CD4-positive, alpha-beta T cell treated with Interleukin-17A for 1 hour (primary cell): Measurements from ENCODE around the gene HPS6.
A peak's percentile ranks its signal among the peaks of the same experiment; 100 is the strongest.

Experiments used
- DNase-seq: peaks from one replicate; pipeline ENCODE4 v3.0.0-alpha.2; 2020

HPS6 gene

DNA sequence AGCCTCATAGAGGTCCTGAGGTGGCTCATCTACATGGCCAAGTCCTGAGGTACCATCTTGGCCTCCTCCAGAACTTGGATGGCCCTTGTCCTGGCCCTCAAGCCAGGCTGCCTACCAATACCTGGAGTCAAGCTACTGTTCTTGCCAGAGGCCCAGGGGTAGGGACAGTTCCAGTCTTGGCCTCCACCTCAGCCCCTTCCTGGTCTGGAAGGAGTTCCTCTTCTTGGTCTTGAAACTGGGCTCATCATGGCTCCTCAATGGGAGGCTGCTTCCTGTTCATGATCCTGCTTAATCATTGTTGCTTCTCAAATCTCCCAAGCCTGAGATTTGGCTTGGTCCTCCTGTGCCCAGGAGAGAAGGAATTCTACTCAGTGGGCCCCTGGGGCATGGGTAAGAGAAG is 3.9 kb downstream of the HPS6 start:
- no peak for DNase-seq

DNA sequence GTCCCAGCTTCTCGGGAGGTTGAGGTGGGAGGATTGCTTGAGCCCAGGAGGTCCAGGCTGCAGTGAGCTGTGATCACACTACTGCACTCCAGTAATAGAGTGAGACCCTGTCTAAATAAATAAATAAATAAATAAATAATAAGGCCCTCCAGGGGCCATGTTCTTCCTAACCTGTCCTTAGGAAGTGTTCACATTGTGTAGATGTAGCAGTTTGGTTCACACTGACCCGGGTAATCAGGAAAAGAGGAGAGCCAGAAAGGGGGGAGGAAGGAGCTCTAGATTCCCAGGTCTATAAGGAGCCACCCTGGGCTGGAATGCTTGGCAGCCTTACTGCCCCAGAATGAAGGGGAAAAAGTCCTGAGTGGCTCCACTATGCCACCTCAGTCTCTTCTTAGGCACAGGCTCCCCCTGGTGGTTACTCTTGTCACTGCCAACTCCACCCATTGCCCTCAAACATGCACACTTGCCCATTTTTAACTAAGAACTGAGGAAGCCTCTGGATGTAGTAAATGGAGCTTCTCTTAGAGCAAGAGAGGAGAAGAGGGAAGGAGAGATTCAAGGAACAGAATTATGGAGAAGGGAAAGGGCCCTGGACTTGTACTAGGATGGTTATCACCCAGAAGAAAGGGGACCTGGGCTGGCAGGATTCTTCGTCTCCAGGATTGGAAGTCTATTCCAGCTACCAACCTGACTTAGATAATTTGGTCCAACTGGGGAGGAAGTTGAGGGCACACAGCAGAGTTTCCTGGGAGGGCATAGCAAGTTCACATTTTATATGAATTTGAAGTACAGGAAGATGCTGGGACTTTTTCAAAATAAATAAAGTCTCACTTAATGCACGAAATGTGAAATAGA is 7.8 kb downstream of the HPS6 start:
- peak; percentile 86 for DNase-seq

DNA sequence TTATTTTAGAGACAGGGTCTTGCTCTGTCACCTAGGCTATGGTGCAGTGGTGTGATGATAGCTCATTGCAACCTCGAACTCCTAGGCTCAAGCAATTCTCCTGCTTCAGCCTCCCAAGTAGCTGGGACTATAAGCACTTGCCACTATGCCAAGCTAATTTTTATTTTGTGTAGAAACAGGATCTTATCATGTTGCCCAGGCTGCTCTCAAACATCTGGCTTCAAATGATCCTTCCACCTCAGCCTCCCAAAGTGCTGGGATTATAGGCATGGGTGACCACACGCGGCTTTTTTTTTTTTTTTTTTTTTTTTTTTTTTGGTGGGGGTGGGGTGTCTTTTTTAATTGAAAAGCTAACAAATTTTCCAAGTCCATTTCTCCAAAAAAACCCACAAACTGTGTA is 18.4 kb downstream of the HPS6 start:
- no peak for DNase-seq

DNA sequence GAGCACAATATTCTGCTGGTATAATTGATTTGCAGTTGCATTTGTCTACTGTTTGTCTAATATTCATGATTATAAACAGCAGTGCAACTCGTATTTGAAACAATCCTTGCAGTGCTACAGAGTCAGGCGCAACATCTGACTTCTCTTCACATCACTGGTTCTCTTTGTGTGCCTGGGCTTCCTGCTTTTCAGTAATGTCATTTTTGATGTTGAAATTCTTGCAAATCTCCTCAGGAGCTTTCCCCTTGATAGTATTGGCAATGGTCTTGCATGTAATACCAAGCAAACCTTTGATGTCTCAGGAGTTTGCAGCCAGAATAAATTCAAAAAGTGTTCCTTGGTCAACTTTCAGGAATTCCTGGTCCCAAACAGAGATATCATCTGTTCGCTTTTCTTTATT is 20.2 kb downstream of the HPS6 start:
- DNase-seq, result no peak

DNA sequence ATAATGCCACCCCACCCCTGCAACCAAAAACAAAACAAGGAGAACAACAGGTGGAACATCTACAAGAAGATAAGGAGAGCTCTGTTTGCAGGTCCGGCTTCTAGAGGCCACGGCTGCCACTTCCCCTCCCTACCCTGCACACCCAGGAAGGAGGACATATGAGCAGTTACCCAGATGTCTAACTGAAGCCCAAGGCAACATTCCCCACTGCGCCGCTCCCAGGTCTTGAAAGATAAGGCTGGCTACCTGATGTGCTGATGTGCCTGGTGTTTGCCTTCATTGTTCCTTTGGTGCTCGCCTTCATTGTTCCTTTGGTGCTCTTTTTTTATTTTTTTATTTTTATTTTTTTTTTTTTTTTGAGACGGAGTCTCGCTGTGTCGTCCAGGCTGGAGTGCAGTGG is 21.0 kb downstream of the HPS6 start:
- DNase-seq, result no peak

DNA sequence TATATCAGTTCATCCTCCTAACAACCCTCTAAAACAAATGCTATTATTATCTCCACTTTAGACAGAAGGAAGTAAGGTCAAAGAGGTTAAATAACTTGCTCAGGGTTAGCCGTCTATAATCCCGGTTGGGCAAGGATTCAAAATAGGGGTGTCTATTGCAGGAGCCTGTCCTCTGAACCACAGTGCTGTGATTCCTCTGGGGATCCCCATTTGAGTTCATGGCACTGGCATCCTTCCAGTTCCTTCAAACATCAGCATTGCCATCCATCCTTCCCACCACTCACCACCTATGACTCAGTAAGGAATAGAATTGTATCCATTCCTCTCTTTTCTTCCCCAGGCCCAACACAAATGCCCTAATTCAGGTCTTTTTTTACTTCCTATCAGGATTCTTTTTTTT is 25.6 kb downstream of the HPS6 start:
- no peak for DNase-seq

DNA sequence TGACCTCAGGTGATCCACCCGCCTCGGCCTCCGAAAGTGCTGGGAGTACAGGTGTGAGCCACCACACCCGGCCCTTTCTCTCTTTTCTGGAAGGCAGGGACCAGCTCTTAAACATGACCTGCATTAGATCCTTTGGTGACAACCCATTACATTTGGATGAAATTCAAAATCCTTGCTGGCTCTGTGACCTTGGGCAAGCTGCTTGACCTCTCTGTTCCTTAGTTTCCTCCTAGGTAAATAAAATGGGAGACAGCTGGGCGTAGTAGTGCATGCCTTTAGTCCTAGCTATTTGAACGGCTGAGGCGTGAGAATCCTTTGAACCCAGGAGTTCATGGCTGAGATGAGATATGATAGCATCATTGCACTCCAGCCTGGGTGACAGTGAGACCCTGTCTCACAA is 31.3 kb downstream of the HPS6 start:
- no peak for DNase-seq

DNA sequence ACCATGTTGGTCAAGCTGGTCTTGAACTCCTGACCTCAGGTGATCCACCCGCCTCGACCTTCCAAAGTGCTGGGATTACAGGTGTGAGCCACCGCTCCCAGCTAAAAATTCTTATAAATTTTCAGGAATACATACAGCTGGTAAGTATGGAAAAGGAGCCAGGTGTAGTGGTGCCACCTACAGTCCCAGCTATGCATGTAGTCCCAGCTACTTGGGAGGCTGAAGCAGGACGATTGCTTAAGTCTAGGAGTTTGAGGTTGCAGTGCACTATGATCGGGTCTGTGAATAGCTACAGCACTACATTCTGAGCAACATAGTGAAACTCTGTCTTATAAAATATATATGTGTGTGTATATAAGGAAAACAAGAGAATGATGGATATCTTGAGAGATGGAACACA is 36.0 kb downstream of the HPS6 start:
- DNase-seq, result no peak

DNA sequence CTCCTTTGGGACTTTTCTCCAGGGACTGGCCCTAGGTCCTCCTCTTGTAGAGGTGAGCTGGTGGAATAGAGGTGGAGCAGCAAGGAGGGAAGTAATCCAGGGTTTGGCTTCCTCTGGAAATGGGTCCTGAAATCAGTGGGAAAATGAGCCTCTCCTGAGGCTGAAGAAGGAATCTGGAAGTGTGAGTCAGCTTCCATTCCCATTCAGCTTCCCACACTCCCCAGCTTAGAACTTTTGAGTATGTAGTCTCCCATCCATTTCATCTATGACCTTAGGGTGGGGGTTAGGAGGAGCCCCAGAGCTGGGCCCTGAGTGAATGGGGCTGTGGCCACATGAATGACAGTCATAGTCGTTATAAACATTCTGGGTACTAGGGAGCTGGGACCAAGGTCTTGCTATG is 37.3 kb downstream of the HPS6 start:
- DNase-seq, result no peak

DNA sequence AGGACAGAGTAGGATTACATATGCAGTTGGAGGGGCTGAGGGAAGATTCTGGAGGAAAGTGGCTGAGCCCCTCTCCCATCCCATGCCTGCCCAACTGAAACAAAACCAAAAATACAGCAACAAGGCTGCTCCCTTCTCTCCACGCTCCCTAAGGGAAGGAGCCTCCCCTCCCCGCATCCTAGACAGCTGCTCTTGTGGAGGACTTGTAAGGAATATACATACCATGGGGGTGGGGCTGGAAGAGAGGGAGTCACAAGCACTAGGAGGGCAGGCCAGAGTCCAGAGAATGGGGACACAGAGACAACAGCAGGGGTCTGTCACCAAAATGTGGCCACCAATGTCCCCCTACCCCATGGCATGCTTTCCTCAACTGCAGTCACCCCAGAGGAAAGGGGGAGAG is 41.8 kb downstream of the HPS6 start:
- no peak for DNase-seq

DNA sequence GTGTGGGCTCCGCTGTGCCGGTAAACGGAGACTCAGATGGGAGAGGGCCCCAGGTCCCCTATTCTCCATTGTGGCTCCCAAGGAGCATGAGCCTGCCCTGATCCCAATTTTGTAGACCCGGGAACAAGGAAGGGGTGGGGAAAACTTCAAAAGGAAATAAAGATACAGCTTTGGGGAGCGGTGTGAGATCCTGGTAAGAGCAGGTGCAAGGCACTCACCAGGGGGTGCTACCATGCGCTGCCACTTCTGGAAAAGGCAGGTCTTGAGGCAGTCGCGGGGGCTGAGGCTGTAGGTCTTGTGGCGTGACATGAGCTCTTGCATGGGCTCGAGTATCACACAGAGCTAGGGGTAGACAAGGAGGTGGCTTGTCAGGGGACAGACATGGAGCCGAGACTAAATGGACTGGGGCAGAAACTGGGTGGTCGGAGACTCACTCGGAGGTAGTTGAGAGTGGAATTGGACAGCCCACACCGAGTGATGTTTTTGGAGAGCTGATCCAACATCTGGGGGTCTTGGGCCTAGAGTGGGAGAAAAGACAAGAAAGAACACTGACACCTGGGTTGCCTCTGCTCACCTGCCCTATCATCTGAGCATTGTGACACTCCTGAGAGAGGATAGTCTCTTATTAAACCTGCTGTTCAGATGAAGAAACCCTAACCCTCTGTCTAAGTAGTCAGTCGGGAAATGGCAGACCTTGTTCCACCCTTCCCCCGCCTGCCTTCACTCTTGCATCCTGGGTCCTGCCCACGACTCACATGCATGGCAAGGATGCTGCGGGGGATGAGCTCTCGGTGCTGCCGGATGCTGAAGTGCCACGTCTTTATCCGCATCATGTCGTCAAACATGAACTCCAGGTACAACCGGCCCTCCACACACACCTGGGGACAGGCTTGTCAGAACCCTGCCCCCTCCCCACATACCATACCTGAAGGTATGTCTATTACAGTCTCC is 44.3 kb downstream of the HPS6 start:
- DNase-seq, result no peak

DNA sequence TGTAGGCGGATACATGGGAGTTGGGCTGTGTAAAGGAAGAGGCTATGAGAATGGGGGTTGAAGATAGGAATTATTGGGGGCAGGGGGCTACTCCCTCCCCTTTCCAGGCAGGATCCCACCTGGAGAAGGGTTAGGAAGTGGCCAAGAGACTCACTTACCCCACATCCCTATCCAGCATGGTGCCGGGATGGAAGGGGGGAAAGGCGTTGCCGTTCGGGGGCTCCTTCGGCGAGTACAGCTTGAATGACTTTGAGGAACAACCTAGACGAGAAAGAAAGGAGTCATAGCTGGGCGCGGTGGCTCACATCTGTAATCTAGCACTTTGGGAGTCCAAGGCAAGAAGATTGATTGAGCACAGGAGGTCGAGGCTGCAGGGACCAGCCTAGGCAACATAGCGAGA is 46.1 kb downstream of the HPS6 start:
- no peak for DNase-seq

DNA sequence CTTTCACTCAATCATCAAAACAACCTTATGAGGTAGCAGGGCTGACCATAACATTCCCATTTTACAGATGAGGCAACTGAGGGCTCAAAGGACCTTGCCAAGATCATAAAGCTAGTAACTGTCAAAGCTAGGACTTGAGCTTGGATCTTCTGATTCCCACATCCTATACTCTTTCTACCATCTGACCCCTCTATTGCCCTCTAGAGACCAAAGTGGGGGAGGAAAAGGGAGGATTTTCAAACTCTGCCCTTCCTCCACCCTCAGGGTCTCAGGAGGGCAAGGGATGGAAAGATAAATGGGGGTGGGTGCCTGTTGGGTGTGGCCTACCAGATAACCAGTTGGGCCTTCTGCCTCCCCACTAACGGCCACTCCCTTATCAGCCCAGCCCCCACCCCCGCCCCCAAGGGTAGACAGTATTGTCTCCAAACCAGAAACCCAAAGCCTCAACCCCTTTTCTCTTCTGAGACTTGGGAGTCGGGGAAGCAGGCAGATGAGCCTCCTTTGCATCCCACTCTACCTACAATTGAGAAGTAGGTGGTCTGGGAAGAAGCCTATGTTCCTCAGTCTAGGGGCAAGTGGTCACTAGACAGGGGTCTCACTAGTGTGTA is 47.2 kb downstream of the HPS6 start:
- DNase-seq, result no peak

DNA sequence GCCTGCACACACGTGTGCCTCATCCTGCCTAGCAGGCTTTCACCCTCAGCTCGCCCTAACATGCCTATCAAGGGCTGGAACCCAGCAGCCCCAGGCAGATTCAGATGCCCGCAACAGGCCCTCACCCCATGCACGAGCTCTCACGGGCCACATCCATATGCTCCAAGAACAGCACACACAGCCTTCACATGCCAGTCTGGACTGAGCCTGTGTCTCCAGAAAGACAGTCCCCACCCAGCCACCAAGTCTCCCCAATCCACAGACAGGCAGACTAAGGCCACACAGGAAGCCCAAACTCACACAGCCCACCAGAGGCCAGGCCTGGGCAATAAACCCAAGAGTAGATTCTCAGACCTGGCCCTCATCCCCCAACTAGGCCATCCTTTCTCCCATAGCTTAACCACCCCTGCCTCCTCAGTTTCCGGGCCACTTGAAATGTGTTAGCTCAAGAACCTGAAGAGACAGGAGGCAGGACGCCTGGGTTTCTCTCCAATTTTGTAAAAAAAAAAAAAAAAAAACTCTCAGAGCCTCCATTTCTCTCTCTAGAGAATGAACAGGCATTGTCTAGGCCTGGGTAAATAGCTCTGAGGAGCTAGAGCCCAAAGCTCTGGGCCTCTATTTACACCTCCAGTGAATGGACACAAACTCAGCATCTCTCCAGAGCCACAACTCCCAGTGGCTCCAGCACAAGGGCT is 48.3 kb downstream of the HPS6 start:
- DNase-seq, result no peak

DNA sequence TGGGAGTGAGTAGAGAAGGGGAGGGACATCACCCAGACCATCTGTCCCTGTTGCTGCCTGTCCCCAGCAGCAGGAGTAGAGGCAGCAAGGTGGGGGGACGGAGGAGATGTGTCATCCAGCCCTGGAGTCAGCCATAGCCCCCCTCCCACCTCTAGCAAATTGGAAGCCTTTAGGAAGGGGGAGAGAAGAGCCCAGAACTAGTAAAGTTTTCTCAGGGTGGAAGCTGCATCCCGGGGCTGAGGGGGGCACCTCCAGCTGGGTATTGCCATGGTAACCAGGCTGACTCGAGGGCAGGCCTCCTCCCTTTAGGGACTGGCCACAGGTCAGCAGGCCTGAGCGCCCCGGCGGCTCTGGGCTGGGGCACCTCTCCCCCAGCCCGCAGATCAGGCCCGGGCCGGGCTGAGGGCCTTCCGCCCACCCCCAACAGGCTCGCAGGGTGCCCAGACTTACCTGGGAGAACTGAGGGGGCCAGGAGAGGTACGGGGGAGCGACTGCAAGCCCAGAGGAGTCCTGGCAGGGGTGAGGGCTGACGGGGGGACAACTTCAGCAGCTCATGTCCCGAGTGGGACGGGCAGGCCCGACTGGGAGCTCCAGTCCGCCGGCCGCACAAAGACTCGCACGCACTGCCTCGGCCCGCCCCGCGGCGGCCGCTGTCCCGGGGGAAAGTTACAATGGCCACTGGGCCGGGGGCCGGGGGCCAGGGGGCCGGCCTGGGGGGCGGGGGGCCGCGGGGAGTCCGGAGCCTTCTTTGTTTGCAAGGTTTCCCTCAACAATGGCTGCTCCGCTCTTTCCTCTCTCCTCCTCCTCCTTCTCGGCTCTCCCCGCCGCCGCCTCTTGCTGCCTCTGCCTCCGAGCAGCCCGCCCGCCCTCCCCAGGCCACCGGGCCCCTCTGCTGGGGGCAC is 49.1 kb downstream of the HPS6 start:
- DNase-seq, result no peak

DNA sequence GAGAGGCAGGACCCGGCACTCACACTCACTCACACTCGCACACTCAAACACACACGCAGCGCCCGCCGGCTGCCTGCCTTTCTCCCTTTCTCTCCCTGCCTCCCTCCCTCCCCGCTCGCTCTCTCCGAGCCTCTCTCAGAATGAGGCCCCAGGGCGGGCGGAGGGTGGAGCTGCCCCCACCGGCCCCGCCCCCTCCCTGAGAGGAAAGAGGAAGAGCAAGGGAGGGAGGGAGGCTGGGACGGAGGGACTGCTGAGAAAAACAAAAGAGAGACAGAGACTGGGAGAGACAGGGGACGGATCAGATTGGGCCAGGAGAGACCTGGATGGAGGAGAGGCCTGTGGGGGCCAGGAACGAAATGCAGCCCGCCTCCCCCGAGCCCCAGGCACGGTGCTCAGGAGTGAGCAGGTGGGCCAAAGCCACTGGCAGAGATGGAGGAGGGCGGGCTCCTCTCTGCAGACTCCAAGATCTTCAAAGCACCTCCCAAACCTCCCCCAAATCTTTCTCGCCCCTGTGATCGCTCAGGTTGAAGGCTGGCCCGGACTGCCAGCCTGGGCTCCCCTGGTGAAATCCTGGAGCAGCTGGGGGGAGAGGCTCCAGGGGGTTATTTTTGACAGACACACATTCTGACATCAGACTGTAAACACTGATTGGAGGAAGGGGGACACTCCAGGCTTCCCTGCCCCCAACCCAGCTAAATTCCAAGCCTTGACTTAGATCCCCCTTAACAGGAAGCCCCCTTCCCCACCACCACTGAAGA is 49.9 kb downstream of the HPS6 start:
- DNase-seq, result peak; percentile 80

DNA sequence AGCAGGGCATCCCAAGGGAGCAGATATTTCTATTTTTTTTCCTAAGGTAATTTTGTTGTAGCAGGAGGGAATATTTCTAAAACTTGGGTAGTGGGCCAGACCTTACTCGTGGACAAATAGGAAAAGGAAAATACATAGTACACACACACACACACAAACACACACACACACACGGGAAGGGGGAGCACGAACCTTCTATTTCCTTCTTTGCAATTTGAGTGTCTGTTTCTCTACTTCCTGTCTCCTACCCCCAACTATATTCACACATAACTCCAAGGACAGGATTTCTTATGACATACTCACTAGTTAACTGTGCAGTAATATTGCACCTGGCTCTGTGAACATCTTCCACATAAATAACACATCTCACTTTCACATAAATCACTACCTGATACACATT is 50.6 kb downstream of the HPS6 start:
- DNase-seq, result peak; percentile 32

DNA sequence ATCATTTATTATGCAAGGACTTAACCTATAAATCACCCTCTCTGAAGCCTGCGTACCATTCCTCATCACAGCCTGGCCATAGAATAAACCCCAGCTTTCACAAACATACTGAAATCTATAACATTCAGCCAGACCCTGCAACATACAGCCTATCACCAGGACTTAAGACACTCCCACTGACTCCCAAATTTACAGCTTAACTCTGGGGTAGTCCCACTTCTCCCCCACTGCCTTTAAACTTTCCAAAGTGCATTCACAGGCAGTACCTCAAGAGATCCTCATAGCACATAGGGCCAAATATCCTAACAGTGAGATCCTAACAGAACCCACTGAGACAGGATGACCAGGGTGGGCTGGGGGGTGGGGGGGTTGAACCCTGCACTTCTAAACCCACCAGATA is 51.5 kb downstream of the HPS6 start:
- no peak for DNase-seq
